GM13976 (cell line): ENCODE results near the gene SEMA3A.

Experiments
- DNase-seq: peaks from one replicate; pipeline ENCODE4 v3.0.0; 2012; ENCODE audit warnings: low spot score
- in situ Hi-C: fragments of 300-500 bp; cut with MboI; formaldehyde crosslinking; loops from one replicate; pipeline ENCODE4 v1.12.0; 2022; ENCODE audit warnings: low sequenced_read_pairs, mixed read lengths, inconsistent platforms; ENCODE audit not compliant: unreplicated experiment
- TF ChIP-seq, protein P1 (sequence below): IDR thresholded peaks from 2 replicates; pipeline ENCODE4 v1.5.1; 2012; ENCODE audit warnings: borderline replicate concordance, mild to moderate bottlenecking; ENCODE audit not compliant: insufficient read depth; ENCODE audit errors: extremely low read depth, missing control alignments, control extremely low read depth

The SEMA3A gene

GRCh38 chr7:84002348-84002747, 192.2 kb downstream of the SEMA3A start:
- in situ Hi-C loops, result no loop called here
- no peak for DNase-seq
- TF ChIP-seq, protein P1, sequence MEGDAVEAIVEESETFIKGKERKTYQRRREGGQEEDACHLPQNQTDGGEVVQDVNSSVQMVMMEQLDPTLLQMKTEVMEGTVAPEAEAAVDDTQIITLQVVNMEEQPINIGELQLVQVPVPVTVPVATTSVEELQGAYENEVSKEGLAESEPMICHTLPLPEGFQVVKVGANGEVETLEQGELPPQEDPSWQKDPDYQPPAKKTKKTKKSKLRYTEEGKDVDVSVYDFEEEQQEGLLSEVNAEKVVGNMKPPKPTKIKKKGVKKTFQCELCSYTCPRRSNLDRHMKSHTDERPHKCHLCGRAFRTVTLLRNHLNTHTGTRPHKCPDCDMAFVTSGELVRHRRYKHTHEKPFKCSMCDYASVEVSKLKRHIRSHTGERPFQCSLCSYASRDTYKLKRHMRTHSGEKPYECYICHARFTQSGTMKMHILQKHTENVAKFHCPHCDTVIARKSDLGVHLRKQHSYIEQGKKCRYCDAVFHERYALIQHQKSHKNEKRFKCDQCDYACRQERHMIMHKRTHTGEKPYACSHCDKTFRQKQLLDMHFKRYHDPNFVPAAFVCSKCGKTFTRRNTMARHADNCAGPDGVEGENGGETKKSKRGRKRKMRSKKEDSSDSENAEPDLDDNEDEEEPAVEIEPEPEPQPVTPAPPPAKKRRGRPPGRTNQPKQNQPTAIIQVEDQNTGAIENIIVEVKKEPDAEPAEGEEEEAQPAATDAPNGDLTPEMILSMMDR, result no peak

- in situ Hi-C loops, result no loop called here
- TF ChIP-seq, protein P1, result no peak
- no peak for DNase-seq
Measured at GRCh38 chr7:83996879-83997278, 197.7 kb downstream of the SEMA3A start.

- DNase-seq, result no peak
- TF ChIP-seq, protein P1, result no peak
- in situ Hi-C loops, result no loop called here
Measured at GRCh38 chr7:83987764-83988163, 206.8 kb downstream of the SEMA3A start.

DNA sequence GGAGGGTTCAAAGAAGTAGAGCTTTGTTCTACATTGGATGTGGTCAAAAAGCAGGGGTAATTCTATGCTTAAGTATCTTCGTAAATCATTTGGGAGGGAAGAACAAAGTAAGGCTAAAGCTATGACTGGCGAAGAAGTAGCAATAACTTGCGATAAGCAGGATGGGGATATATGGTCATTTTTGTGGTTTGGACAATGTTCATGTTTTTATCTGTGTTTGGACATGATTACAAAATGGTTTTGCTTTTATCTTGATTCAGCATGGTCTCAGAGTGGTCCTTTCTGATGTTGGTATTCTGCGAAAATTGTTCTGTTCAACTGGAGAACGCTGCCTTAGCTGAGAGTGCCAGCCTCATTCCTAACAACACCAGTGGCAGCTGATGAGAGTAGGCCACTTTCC, 208.8 kb downstream of the SEMA3A start:
- DNase-seq, result no peak
- in situ Hi-C loops, result no loop called here
- TF ChIP-seq, protein P1, result no peak

DNA sequence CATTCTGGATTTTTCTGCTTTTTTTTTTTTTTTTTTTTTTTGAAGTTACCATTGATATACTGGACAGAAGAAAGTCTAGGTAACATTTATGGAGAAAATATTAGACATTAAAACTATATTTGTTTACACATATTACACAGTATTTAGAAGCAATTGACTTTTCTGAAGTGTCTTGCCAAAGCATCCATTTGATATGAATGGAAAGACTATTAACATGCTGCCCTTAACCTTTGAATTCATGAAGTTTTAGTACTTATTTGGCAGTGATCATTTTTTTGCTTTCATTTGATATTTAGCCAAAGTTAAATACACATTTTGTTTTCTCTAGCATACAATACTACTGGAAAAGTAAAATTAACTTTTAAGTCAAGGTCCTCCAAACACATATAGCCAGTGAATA, 210.0 kb downstream of the SEMA3A start:
- in situ Hi-C loops, result no loop called here
- DNase-seq, result no peak
- TF ChIP-seq, protein P1, result no peak

GRCh38 chr7:83984076-83984475, 210.5 kb downstream of the SEMA3A start:
- TF ChIP-seq, protein P1, result no peak
- no peak for DNase-seq
- in situ Hi-C loops, result no loop called here

DNA sequence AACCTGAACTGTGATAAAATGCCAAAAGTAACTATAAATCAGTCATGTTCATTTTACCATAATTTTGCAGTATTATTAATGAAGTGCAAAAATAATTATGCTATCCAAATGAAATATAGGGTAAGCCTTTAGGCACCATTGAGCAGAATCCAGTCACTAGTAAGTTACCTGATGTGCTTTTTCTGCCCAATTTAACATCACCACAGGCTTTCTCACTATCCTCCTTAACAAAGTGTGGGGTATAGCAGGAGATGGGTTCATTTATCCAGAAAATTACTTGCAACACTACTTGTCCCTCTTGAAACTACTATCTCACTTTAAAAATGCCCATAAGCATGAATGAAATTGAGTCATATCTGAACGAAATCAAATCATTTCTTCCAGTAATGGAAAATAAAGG, 211.0 kb downstream of the SEMA3A start:
- TF ChIP-seq, protein P1, result no peak
- no peak for DNase-seq
- in situ Hi-C loops, result no loop called here
